ENCODE measurements around the gene TRERF1.

Gene TRERF1

GRCh38 chr6:42427871-42428270, 23.9 kb downstream of the TRERF1 start:
- Histone ChIP-seq H3K4me3 (ENCODE audit: low read depth, low read length) (no peak overlapping the region), H3K27me3 (replicated peaks) (no peaks in the 10 kb centered on the region), H3K27ac (no peak overlapping the region), H3K36me3 (replicated peaks) (no peaks in the 10 kb centered on the region)
- no peak for DNase-seq
- TF ChIP-seq CTCF (IDR thresholded peaks at IDR 0.05; ENCODE audit: low read depth, low read length, missing control alignments), result no peak
- in situ Hi-C loops (cut with HindIII; ENCODE audit: low pct_ligation_motif_present, low sequenced_read_pairs), result no loop called here

- H3K27ac ChIP-seq, result no peak overlapping the region
- H3K4me3 ChIP-seq (ENCODE audit: low read depth, low read length), result no peak overlapping the region
- H3K27me3 ChIP-seq (replicated peaks), result no peaks in the 10 kb centered on the region
- TF ChIP-seq CTCF (IDR thresholded peaks at IDR 0.05; ENCODE audit: low read depth, low read length, missing control alignments), result no peak
- H3K36me3 ChIP-seq (replicated peaks), result no peaks in the 10 kb centered on the region
- no peak for DNase-seq
- in situ Hi-C loops (cut with HindIII; ENCODE audit: low pct_ligation_motif_present, low sequenced_read_pairs), result no loop called here
Measured at GRCh38 chr6:42426191-42426590, 25.5 kb downstream of the TRERF1 start.

GRCh38 chr6:42424906-42425474, 26.7 kb downstream of the TRERF1 start:
- no peak overlapping the region for H3K4me3 ChIP-seq (ENCODE audit: low read depth, low read length)
- in situ Hi-C loops (cut with HindIII; ENCODE audit: low pct_ligation_motif_present, low sequenced_read_pairs), result no loop called here
- H3K27me3 ChIP-seq (replicated peaks), result no peaks in the 10 kb centered on the region
- no peaks in the 10 kb centered on the region for H3K36me3 ChIP-seq (replicated peaks)
- no peak for TF ChIP-seq CTCF (IDR thresholded peaks at IDR 0.05; ENCODE audit: low read depth, low read length, missing control alignments)
- DNase-seq, result no peak
- H3K27ac ChIP-seq, result no peak overlapping the region

- in situ Hi-C loops (cut with HindIII; ENCODE audit: low pct_ligation_motif_present, low sequenced_read_pairs), result no loop called here
- Histone ChIP-seq H3K27ac (no peak overlapping the region), H3K36me3 (replicated peaks) (no peaks in the 10 kb centered on the region), H3K27me3 (replicated peaks) (no peaks in the 10 kb centered on the region), H3K4me3 (ENCODE audit: low read depth, low read length) (no peak overlapping the region)
- DNase-seq, result no peak
- no peak for TF ChIP-seq CTCF (IDR thresholded peaks at IDR 0.05; ENCODE audit: low read depth, low read length, missing control alignments)
Measured at GRCh38 chr6:42423244-42423643, 28.5 kb downstream of the TRERF1 start.

- in situ Hi-C loops (cut with HindIII; ENCODE audit: low pct_ligation_motif_present, low sequenced_read_pairs), result no loop called here
- no peak for DNase-seq
- no peak overlapping the region for H3K27ac ChIP-seq
- H3K36me3 ChIP-seq (replicated peaks), result no peaks in the 10 kb centered on the region
- H3K27me3 ChIP-seq (replicated peaks), result no peaks in the 10 kb centered on the region
- no peak for TF ChIP-seq CTCF (IDR thresholded peaks at IDR 0.05; ENCODE audit: low read depth, low read length, missing control alignments)
- no peak overlapping the region for H3K4me3 ChIP-seq (ENCODE audit: low read depth, low read length)
Measured at GRCh38 chr6:42420741-42421140, 31.0 kb downstream of the TRERF1 start.
